NCI-H2171 (cell line): ENCODE results near the gene PTPRD.

Source experiments
- DNase-seq: peaks from one replicate; lab custom pipeline; 2025; lab: John Stamatoyannopoulos, UW

The PTPRD gene

GRCh38 chr9:8434621-8435020 lies 2178.2 kb downstream of the PTPRD start:
- DNase-seq: no peak

GRCh38 chr9:8432224-8432623 lies 2180.6 kb downstream of the PTPRD start:
- DNase-seq: no peak

- no peak for DNase-seq
Observed at GRCh38 chr9:8431505-8431904, 2181.3 kb downstream of the PTPRD start.

- DNase-seq: no peak
Observed at GRCh38 chr9:8430945-8431344, 2181.9 kb downstream of the PTPRD start.

- no peak for DNase-seq
Observed at GRCh38 chr9:8429768-8430167, 2183.0 kb downstream of the PTPRD start.

GRCh38 chr9:8429157-8429556 lies 2183.6 kb downstream of the PTPRD start:
- no peak for DNase-seq

- no peak for DNase-seq
Observed at GRCh38 chr9:8428389-8428788, 2184.4 kb downstream of the PTPRD start.

GRCh38 chr9:8424786-8425410 lies 2187.9 kb downstream of the PTPRD start:
- no peak for DNase-seq

- no peak for DNase-seq
Observed at GRCh38 chr9:8420416-8420815, 2192.4 kb downstream of the PTPRD start.

GRCh38 chr9:8419596-8420275 lies 2193.1 kb downstream of the PTPRD start:
- DNase-seq: no peak

- DNase-seq: no peak
Observed at GRCh38 chr9:8417341-8417740, 2195.5 kb downstream of the PTPRD start.

- DNase-seq: no peak
Observed at GRCh38 chr9:8412327-8412726, 2200.5 kb downstream of the PTPRD start.

GRCh38 chr9:8408575-8409190 lies 2204.1 kb downstream of the PTPRD start:
- no peak for DNase-seq

- DNase-seq: no peak
Observed at GRCh38 chr9:8401961-8402705, 2210.7 kb downstream of the PTPRD start.

- no peak for DNase-seq
Observed at GRCh38 chr9:8400378-8400777, 2212.4 kb downstream of the PTPRD start.

GRCh38 chr9:8395022-8395421 lies 2217.8 kb downstream of the PTPRD start:
- no peak for DNase-seq

- DNase-seq: no peak
Observed at GRCh38 chr9:8394341-8394740, 2218.5 kb downstream of the PTPRD start.

- no peak for DNase-seq
Observed at GRCh38 chr9:8392866-8393265, 2219.9 kb downstream of the PTPRD start.

- no peak for DNase-seq
Observed at GRCh38 chr9:8391566-8391965, 2221.2 kb downstream of the PTPRD start.

GRCh38 chr9:8391132-8391531 lies 2221.7 kb downstream of the PTPRD start:
- DNase-seq: no peak

- DNase-seq: no peak
Observed at GRCh38 chr9:8390571-8390970, 2222.2 kb downstream of the PTPRD start.

- DNase-seq: no peak
Observed at GRCh38 chr9:8389531-8389930, 2223.3 kb downstream of the PTPRD start.

GRCh38 chr9:8388132-8388531 lies 2224.7 kb downstream of the PTPRD start:
- DNase-seq: no peak
